Left hindlimb (tissue), 1 donor: ENCODE measurements around the gene KHSRP.

Experiments
- DNase-seq: peaks from one replicate; pipeline ENCODE4 v3.0.0-alpha.2; 2018

The KHSRP gene

GRCh38 chr19:6384381-6384780 is 40.2 kb downstream of the KHSRP start:
- DNase-seq = no peak

GRCh38 chr19:6383188-6383587 is 41.4 kb downstream of the KHSRP start:
- DNase-seq = no peak

- DNase-seq = no peak
Observed at GRCh38 chr19:6381030-6381750, 43.4 kb downstream of the KHSRP start.

DNA sequence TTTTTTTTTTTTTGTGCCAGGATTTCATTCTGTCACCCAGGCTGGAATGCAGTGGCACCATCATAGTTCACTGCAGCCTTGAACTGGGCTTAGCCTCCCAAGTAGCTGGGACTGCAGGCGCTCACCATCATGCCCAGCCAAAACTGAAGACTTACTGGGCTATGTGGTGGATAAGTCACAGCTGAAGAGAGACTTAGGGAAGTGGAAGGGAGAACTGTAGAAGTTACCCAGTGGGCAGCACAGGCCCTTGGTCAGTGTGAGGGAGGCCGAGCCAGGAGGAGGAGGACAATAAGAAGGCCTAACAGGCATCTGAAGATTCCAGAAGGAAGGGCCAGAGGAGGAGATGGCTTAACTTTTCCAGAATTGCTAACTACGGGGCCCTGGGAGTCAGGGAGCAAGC is 44.9 kb downstream of the KHSRP start:
- DNase-seq = no peak

DNA sequence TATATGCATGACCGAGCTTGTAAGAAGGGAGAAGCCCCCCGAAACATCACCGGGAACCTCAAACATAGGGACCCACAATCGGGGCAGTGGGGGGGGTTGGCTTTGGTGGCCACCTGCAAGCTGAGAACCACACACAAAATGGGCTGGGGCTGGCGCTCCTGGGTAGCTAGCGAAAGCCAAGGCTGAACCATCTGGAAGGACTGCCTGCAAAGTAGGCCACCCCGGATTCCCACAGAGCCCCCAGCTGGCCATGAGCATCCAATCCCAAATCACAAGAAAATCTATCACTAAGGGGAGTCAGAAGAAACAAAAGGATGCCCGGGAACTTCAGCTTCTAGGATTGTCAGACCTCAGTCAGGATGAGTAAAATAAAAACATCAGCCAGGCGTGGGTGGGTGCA is 46.1 kb downstream of the KHSRP start:
- DNase-seq = peak; percentile 45

DNA sequence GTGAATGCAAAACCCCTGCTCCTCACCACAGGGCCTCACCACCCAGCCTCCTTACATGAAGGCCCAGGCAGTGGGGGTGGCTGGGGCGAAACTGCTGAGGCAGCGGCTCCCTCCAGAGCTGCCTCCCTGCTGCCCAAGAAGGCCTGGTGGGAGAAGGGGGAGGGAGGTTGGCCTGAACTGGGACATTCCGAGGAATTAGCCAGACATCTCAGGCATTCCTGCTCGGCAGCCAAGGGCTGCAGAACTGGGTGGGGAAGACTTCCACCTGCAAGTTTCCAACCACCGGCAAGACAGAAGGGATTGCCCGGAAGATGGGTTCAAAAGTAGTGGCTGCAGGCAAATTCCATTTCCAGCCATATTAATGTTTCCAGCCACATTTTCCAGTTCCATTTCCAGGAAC is 46.6 kb downstream of the KHSRP start:
- DNase-seq = peak; percentile 74

DNA sequence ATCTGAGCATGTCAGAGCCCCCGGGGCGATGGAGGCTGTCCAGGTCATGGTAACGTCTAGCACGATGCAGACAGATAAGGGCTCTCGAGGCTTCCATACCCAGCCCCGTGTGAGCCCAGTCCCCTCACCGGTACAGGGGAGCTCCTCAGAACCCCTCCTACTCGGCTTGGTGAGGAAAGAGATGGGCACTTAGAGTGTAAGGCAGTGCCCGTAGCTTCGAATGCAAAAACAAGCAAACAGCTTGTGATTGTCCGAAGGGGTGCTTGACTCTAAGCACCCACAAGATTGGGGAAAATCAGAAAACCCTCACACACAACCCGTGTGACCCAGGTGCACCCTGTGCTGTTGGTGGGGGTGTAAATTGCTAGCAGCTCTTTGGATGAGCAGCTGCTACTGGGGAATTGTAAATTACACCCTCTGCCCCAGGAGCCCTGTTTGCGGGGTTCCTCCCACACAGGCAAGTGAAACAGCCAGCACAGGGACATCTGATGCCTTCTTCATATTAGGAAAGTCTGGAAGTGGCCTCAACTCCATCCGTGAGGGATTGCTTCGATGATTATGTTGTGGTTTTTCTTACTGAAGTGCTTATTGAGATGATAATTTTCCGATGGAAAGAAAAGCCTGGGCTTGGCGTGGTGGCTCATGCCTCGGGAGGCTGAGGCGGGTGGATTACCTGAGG is 48.0 kb downstream of the KHSRP start:
- no peak for DNase-seq

GRCh38 chr19:6375411-6376010 is 49.1 kb downstream of the KHSRP start, which contains the start of gene PSPN:
TSS of gene PSPN (minus strand) at chr19:6375933. CDS start at chr19:6375849, 84 bp downstream.
- no peak for DNase-seq

DNA sequence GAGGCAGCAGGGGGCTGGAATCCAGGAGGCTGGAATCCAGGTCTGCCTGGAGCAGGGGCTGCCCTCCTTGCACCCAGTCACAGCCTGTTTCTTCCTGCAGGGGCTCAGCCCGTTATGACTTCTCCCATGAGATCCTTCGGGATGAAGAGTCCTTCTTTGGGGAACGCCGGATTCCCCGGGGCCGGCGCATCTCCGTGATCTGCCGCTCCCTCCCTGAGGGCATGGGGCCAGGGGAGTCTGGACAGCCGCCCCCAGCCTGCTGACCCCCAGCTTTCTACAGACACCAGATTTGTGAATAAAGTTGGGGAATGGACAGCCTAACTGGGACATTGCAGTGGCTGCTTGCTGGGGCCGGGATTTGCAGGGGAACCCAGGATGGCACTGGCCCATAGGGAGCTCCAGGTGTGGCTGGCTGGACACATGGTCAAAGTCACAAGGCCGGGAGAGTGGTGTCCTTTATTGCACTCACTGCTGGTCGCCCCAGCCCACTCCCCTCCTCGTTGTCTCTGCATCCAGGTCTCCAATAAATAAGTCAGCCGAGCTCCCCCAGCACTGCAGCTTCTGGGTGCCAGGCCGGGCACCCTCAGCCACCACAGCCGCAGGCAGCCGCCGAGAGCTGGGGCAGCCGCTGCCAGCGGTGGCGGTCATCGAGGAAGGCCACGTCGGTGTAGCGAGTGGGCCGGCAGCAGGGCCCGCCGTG is 49.8 kb downstream of the KHSRP start:
- DNase-seq = no peak

DNA sequence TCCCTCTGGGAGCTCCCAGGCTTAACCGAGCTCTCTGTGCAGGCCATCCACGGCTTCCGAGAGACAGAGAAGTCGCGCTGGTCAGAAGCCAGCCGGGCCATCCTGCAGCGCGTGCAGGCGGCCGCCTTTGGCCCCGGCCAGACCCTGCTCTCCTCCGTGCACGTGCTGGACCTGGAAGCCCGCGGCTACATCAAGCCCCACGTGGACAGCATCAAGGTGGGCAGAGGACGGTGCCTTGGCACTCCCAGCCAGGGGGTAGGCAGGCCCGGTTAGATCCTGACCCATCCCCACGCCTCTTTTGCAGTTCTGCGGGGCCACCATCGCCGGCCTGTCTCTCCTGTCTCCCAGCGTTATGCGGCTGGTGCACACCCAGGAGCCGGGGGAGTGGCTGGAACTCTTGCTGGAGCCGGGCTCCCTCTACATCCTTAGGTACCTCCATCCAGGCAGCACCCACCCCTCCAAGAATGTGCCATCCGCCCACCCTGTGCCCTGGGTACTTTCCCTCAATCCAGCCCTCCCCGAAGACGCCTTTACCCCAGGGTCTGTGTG is 50.4 kb downstream of the KHSRP start:
- peak; percentile 45 for DNase-seq

GRCh38 chr19:6373813-6374108 is 50.9 kb downstream of the KHSRP start:
- no peak for DNase-seq

GRCh38 chr19:6373096-6373812 is 51.4 kb downstream of the KHSRP start:
- peak; percentile 100 for DNase-seq

DNA sequence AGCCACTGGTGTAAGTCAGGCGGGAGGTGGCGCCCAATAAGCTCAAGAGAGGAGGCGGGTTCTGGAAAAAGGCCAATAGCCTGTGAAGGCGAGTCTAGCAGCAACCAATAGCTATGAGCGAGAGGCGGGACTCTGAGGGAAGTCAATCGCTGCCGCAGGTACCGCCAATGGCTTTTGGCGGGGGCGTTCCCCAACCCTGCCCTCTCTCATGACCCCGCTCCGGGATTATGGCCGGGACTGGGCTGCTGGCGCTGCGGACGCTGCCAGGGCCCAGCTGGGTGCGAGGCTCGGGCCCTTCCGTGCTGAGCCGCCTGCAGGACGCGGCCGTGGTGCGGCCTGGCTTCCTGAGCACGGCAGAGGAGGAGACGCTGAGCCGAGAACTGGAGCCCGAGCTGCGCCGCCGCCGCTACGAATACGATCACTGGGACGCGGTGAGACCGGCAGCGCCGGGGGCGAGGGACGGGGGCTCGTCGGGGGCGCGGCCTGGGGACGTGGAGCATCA is 52.0 kb downstream of the KHSRP start, which contains the start of gene ALKBH7:
TSS of gene ALKBH7 (plus strand) at position 201 of the 502 bp plus-strand sequence. CDS start at position 228, 27 bp downstream.
- DNase-seq = peak; percentile 99

- DNase-seq = no peak
Observed at GRCh38 chr19:6364353-6364752, 60.3 kb downstream of the KHSRP start.
